Neutrophil (primary cell): ENCODE data around the gene ARSB.

Experiments
- H3K27ac ChIP-seq: fragments of 200-600 bp; sonication (generic); 2 replicates; pipeline ENCODE4 v1.5.1; 2016; ENCODE audit warnings: mild to moderate bottlenecking, moderate library complexity
- H3K27me3 ChIP-seq: fragments of 200-600 bp; sonication (generic); 2 replicates; pipeline ENCODE4 v1.6.0; 2016; ENCODE audit warnings: mild to moderate bottlenecking
- H3K36me3 ChIP-seq: fragments of 200-600 bp; sonication (generic); 2 replicates; pipeline ENCODE4 v1.5.1; 2017
- H3K4me1 ChIP-seq, 2 experiments: fragments of 200-600 bp in 1 of 2; sonication (generic) in 1 of 2; 1 replicate in 1 of 2; 2 replicates in 1 of 2; pipeline versions ENCODE4 v1.5.1 to v1.6.1; 2013 to 2016; ENCODE audit warnings: low read depth in 1 of 2, low read length in 1 of 2, mild to moderate bottlenecking in 1 of 2, moderate library complexity in 1 of 2; ENCODE audit not compliant: control insufficient read depth in 1 of 2, insufficient read depth in 1 of 2
- H3K4me3 ChIP-seq, 2 experiments: fragments of 200-600 bp in 1 of 2; sonication (generic) in 1 of 2; 1 replicate in 1 of 2; 2 replicates in 1 of 2; pipeline ENCODE4 v1.5.1; 2013 to 2016; ENCODE audit warnings: low read depth in 1 of 2, low read length in 1 of 2, mild to moderate bottlenecking in 1 of 2, moderate library complexity in 1 of 2
- H3K9me3 ChIP-seq: fragments of 200-600 bp; sonication (generic); 2 replicates; pipeline ENCODE4 v1.5.1; 2016
- TF ChIP-seq, protein P1 (sequence below): fragments of 200-600 bp; sonication (generic); IDR thresholded peaks from 2 replicates; pipeline ENCODE4 v1.5.1; 2016; ENCODE audit warnings: antibody characterized with exemption

Gene ARSB

DNA sequence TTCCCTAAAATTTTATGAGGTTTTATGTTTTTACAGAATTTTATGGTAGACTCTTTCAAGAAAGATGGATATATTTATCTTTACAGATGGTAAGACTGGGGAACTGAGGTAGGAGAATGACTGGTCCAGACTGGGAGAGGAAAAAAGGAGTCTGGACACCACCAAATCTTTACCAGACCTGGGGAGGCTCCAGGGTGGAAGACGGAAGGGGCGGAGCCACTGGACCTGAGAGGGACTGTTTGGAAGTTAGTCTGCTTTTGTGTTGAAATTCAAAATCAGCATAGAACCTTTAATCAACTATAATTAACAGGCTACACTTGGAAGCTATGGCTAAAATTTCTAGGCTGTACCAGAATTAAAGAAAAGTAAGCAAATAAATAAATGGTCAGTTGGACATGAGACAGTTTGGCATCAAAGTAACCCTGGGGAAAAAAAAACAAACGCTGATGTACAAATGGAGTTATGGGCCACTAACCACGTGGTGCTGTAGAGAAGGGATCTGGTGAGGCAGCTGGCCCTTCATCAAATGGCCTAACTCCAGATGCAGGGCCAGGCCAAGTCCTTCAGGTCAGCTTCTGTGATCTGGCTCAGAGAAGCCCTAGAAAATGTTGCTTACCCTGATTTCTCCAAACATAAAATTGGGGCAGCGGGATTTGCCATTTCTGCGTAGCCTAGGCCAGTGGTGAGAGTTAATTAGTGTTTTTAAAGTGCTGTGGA, 155.1 kb downstream of the ARSB start:
- H3K36me3 ChIP-seq: peaks cover 11% of the 10 kb centered on the region
- no peaks in the 10 kb centered on the region for H3K9me3 ChIP-seq
- no peak overlapping the region for H3K4me3 ChIP-seq
- TF ChIP-seq, protein P1, sequence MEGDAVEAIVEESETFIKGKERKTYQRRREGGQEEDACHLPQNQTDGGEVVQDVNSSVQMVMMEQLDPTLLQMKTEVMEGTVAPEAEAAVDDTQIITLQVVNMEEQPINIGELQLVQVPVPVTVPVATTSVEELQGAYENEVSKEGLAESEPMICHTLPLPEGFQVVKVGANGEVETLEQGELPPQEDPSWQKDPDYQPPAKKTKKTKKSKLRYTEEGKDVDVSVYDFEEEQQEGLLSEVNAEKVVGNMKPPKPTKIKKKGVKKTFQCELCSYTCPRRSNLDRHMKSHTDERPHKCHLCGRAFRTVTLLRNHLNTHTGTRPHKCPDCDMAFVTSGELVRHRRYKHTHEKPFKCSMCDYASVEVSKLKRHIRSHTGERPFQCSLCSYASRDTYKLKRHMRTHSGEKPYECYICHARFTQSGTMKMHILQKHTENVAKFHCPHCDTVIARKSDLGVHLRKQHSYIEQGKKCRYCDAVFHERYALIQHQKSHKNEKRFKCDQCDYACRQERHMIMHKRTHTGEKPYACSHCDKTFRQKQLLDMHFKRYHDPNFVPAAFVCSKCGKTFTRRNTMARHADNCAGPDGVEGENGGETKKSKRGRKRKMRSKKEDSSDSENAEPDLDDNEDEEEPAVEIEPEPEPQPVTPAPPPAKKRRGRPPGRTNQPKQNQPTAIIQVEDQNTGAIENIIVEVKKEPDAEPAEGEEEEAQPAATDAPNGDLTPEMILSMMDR: no peak
- peaks cover 9% of the 10 kb centered on the region in 2 experiments for H3K4me1 ChIP-seq
- no peak overlapping the region for H3K27ac ChIP-seq
- no peaks in the 10 kb centered on the region for H3K27me3 ChIP-seq

- peak overlapping the region; percentile 45 for H3K27ac ChIP-seq
Measured at GRCh38 chr5:78827725-78828124, 157.4 kb downstream of the ARSB start.

GRCh38 chr5:78824831-78825281, 160.3 kb downstream of the ARSB start:
- TF ChIP-seq, protein P1: no peak
- Histone ChIP-seq H3K36me3 (no peaks in the 10 kb centered on the region), H3K27me3 (no peaks in the 10 kb centered on the region), H3K4me1 (peaks cover 9% of the 10 kb centered on the region in 2 experiments), H3K4me3 (no peak overlapping the region), H3K9me3 (no peaks in the 10 kb centered on the region), H3K27ac (no peak overlapping the region)

More at GRCh38 chr5:78827725-78828124, 157.4 kb downstream of the ARSB start:
- no peaks in the 10 kb centered on the region for H3K9me3 ChIP-seq
- H3K27me3 ChIP-seq: no peaks in the 10 kb centered on the region
- peaks cover 7% of the 10 kb centered on the region for H3K36me3 ChIP-seq
- peaks cover 9% of the 10 kb centered on the region in 2 experiments for H3K4me1 ChIP-seq
- TF ChIP-seq, protein P1: no peak
- H3K4me3 ChIP-seq: no peak overlapping the region

- H3K4me3 ChIP-seq: no peak overlapping the region
- H3K36me3 ChIP-seq: no peaks in the 10 kb centered on the region
- peaks cover 9% of the 10 kb centered on the region in 2 experiments for H3K4me1 ChIP-seq
- no peaks in the 10 kb centered on the region for H3K9me3 ChIP-seq
- TF ChIP-seq, protein P1: no peak
- H3K27ac ChIP-seq: no peak overlapping the region
- H3K27me3 ChIP-seq: no peaks in the 10 kb centered on the region
Measured at GRCh38 chr5:78823196-78823595, 161.9 kb downstream of the ARSB start.

DNA sequence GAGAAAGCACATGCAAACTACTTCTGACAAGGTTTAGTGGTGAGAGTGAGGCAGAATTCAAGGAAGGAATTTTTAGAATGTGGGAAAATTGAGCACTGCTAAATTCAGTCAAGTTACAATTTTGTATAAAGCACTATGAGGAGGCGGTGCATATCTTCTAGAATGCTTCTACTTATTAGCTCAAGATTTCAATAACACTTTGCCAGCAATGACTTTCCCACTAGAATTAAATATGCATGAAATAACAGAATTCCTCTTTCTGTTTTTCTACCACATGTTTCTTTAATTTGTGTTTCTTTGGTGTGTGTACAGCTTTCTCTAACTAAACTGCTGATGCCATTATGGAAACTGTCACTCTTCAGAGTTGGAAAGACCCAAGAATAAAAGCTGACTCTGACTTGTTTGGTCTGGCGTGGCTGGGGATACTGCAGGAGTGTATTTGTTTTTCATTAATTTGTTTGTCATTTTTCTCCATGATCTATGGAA, 163.5 kb downstream of the ARSB start:
- Histone ChIP-seq H3K9me3 (no peaks in the 10 kb centered on the region), H3K4me3 (no peak overlapping the region), H3K27me3 (no peaks in the 10 kb centered on the region), H3K36me3 (no peaks in the 10 kb centered on the region), H3K4me1 (no peaks in the 10 kb centered on the region), H3K27ac (no peak overlapping the region)
- TF ChIP-seq, protein P1: no peak
